HepG2 (cell line): ENCODE measurements around the gene SIDT1. TPM values are rescaled to one million over a fixed set of nuclear protein-coding genes. Genes with fewer than 3 reads are reported as not detected.

Experiments
- ATAC-seq: fragments of 200-7000 bp; cut with Tn5 transposase; 3 replicates; pipeline ENCODE4 v1.9.1; 2020; ENCODE audit warnings: mild to moderate bottlenecking, moderate library complexity
- BruUV-seq: library from RNA; stranded (reverse); fragments of 400-500 nt; replicated peaks from 2 replicates; lab custom pipeline; 2021; lab: Mats Ljungman, UMichigan
- CTCF ChIA-PET: fragments of 300-600 bp; formaldehyde crosslinking; extraction: SDS; loops from one replicate; lab custom pipeline; 2021; ENCODE audit warnings: low total read pairs, inconsistent platforms, low intra/inter-chr PET ratio; lab: Yijun Ruan, JAX
- POLR2A ChIA-PET: fragments of 350-600 bp; sonication (Branson Sonifier 250); formaldehyde crosslinking; loops from one replicate; lab custom pipeline; 2020; ENCODE audit warnings: antibody characterized with exemption, inconsistent platforms; lab: Yijun Ruan, JAX
- DNase-seq: peaks from one replicate; pipeline ENCODE4 v3.0.0-alpha.2; 2015; ENCODE audit warnings: low spot score
- FAIRE-seq: peaks from 3 replicates; lab custom pipeline; 2011; peaks lifted over from hg19 to GRCh38; lab: Jason Lieb, UNC
- H2AFZ ChIP-seq: one replicate; pipeline ENCODE4 v1.6.1; 2011; ENCODE audit warnings: low read length, inconsistent platforms
- H3K27ac ChIP-seq: fragments of 300-600 bp; 3 replicates; pipeline ENCODE4 v1.8.0; 2011; ENCODE audit warnings: mixed run types, mild to moderate bottlenecking, mixed read lengths, low read length, inconsistent platforms; ENCODE audit not compliant: insufficient read depth; ENCODE audit errors: extremely low read length
- H3K27me3 ChIP-seq, 2 experiments: fragments of 200-600 bp in 1 of 2; 2 replicates in 1 of 2; 3 replicates in 1 of 2; pipeline versions ENCODE4 v1.6.0 to v1.8.0; 2011; ENCODE audit warnings: low read length in 2 of 2, mild to moderate bottlenecking in 2 of 2, moderate library complexity in 2 of 2, inconsistent platforms in 1 of 2; ENCODE audit not compliant: insufficient read depth in 2 of 2, control insufficient read depth in 1 of 2
- H3K36me3 ChIP-seq, 2 experiments: fragments of 200-600 bp in 1 of 2; replicated peaks in 1 of 2; 2 replicates in 1 of 2; 3 replicates in 1 of 2; pipeline versions ENCODE4 v1.5.1 to v1.8.0; 2011; ENCODE audit warnings: low read length in 2 of 2, inconsistent platforms in 1 of 2; ENCODE audit not compliant: insufficient read depth in 2 of 2, control insufficient read depth in 1 of 2
- H3K4me1 ChIP-seq: 2 replicates; pipeline ENCODE4 v1.5.1; 2012; ENCODE audit warnings: low read length, inconsistent platforms; ENCODE audit not compliant: insufficient read depth
- H3K4me2 ChIP-seq: 2 replicates; pipeline ENCODE4 v1.6.0; 2011; ENCODE audit warnings: low read depth, low read length, inconsistent platforms
- H3K4me3 ChIP-seq, 3 experiments: fragments of 200-600 bp in 1 of 3; sonication (generic), shearing (Covaris generic) in 1 of 3; replicated peaks in 1 of 3; 2 replicates each; pipeline ENCODE4 v1.5.1; 2011 to 2016; ENCODE audit warnings: low read length in 3 of 3, inconsistent platforms in 2 of 3, low read depth in 2 of 3, mild to moderate bottlenecking in 2 of 3, control low read depth in 1 of 3, mixed read lengths in 1 of 3; ENCODE audit not compliant: insufficient read depth in 1 of 3
- H3K79me2 ChIP-seq: one replicate; pipeline ENCODE4 v1.6.1; 2011; ENCODE audit warnings: low read length, inconsistent platforms; ENCODE audit not compliant: insufficient read depth
- H3K9ac ChIP-seq: 2 replicates; pipeline ENCODE4 v1.6.0; 2011; ENCODE audit warnings: mild to moderate bottlenecking, low read depth, low read length, inconsistent platforms; ENCODE audit not compliant: insufficient read depth
- H3K9me3 ChIP-seq: 2 replicates; pipeline ENCODE4 v1.5.1; 2012; ENCODE audit warnings: mild to moderate bottlenecking, low read length
- H4K20me1 ChIP-seq: 2 replicates; pipeline ENCODE4 v1.6.0; 2011; ENCODE audit warnings: inconsistent platforms, mild to moderate bottlenecking, low read length, moderate library complexity; ENCODE audit not compliant: insufficient read depth
- BCLAF1 ChIP-seq: fragments of 450-650 bp; IDR thresholded peaks from 2 replicates; pipeline ENCODE4 v1.6.1; 2017; ENCODE audit warnings: mild to moderate bottlenecking
- BHLHE40 ChIP-seq: IDR thresholded peaks from 2 replicates; pipeline ENCODE4 v1.6.1; 2011; ENCODE audit warnings: low read length, improper control_type of control experiment
- DZIP1 ChIP-seq: sonication (generic); formaldehyde crosslinking; IDR thresholded peaks from 2 replicates; pipeline ENCODE4 v1.5.0; 2020; ENCODE audit warnings: mild to moderate bottlenecking, missing genetic modification reagents
- GLMP ChIP-seq: sonication (generic); formaldehyde crosslinking; IDR thresholded peaks from 2 replicates; pipeline ENCODE4 v1.9.0; 2021; ENCODE audit warnings: missing genetic modification reagents, mild to moderate bottlenecking, borderline replicate concordance
- TARDBP ChIP-seq: sonication (generic); formaldehyde crosslinking; IDR thresholded peaks from 2 replicates; pipeline ENCODE4 v1.8.0; 2022; ENCODE audit warnings: mild to moderate bottlenecking, missing genetic modification reagents
- TBL1XR1 ChIP-seq: fragments of 150-350 bp; IDR thresholded peaks from 2 replicates; pipeline ENCODE4 v1.6.1; 2014; ENCODE audit warnings: borderline replicate concordance, low read length; ENCODE audit not compliant: partially characterized antibody
- YEATS2 ChIP-seq: sonication (generic); formaldehyde crosslinking; IDR thresholded peaks from 2 replicates; pipeline ENCODE4 v1.4.0; 2020; ENCODE audit warnings: missing genetic modification reagents, borderline replicate concordance
- ZBTB10 ChIP-seq: sonication (generic); formaldehyde crosslinking; IDR thresholded peaks from 2 replicates; pipeline ENCODE4 v1.4.0; 2020; ENCODE audit warnings: missing genetic modification reagents, borderline replicate concordance
- ZNF17 ChIP-seq: sonication (generic); formaldehyde crosslinking; IDR thresholded peaks from 2 replicates; pipeline ENCODE4 v1.5.0; 2020; ENCODE audit warnings: mild to moderate bottlenecking, missing genetic modification reagents
- ZNF724P ChIP-seq: sonication (generic); formaldehyde crosslinking; IDR thresholded peaks from 2 replicates; pipeline ENCODE4 v1.8.0; 2022; ENCODE audit warnings: missing genetic modification reagents, borderline replicate concordance
- WGBS: methylation state at CpG from one replicate; pipeline ENCODE4 v1.1.6; 2017; ENCODE audit warnings: low lambda C conversion rate; 5-methylcytosine and 5-hydroxymethylcytosine counted together
- in situ Hi-C: cut with HindIII; loops from 2 replicates; pipeline ENCODE4 v1.10.0; 2017; ENCODE audit warnings: low pct_unique_long_range_greater_than_20kb; ENCODE audit not compliant: extremely low pct_ligation_motif_present
- intact Hi-C: fragments of 100-400 bp; cut with micrococcal nuclease; formaldehyde crosslinking; loops from one replicate; pipeline ENCODE4 v1.10.0; 2022; ENCODE audit not compliant: unreplicated experiment
- polyA plus RNA-seq, 8 experiments: library from polyadenylated mRNA; depleted of rRNA in 3 of 8; stranded (reverse) in 7 of 8; unstranded in 1 of 8; fragments of >200 nt; fragmentation: Illumina TruSeq in 4 of 8; extraction: Trizol in 4 of 8; gene quantifications; 2 replicates each; pipeline versions ENCODE4 v1.2.1 to v1.2.3, GENCODE V29; 2011 to 2016; ENCODE audit warnings: low read depth in 4 of 8, missing spikeins in 1 of 8, mixed read lengths in 1 of 8; ENCODE audit not compliant: insufficient read depth in 1 of 8
- total RNA-seq, 5 experiments: library from RNA; depleted of rRNA; stranded (reverse); fragments of >200 nt; fragmentation: Illumina TruSeq; extraction: Trizol; gene quantifications; 2 replicates each; pipeline ENCODE4 v1.2.3, GENCODE V29; 2016; ENCODE audit warnings: low read depth in 1 of 5

SIDT1 gene
- total and polyA plus RNA-seq, 2 of the 13 experiments (the other 11 are each of a cell fraction or from before 2014, with no cell fraction given), result 0.07 TPM

- ChIA-PET CTCF (no interaction called here), POLR2A (no interaction called here)
- Histone ChIP-seq H3K4me1 (peaks cover 23% of the 10 kb centered on the region), H3K79me2 (no peaks in the 10 kb centered on the region), H3K4me2 (no peak overlapping the region), H3K36me3 (no peaks in the 10 kb centered on the region), H3K4me3 (no peak overlapping the region), H3K9ac (no peak overlapping the region), H3K9me3 (no peaks in the 10 kb centered on the region), H4K20me1 (no peaks in the 10 kb centered on the region), H3K27me3 (no peaks in the 10 kb centered on the region), H2AFZ (no peak overlapping the region), H3K27ac (no peak overlapping the region)
- no TSS peak for BruUV-seq
- DNase-seq (no peak), ATAC-seq (no peak), FAIRE-seq (no peak)
- in situ Hi-C loops (no loop called here), intact Hi-C loops (no loop called here)
- WGBS, result 57% methylated on average over 4 of the region's 14 CpGs
- TF ChIP-seq YEATS2 (CRISPR knock-in tag) (no peak), ZNF724P (CRISPR knock-in tag) (no peak), ZBTB10 (CRISPR knock-in tag) (no peak), TARDBP (no peak), BHLHE40 (no peak), TBL1XR1 (no peak), BCLAF1 (no peak), GLMP (no peak), DZIP1 (CRISPR knock-in tag) (no peak), ZNF17 (CRISPR knock-in tag) (no peak)
Observed at GRCh38 chr3:113637756-113638155, 105.4 kb downstream of the SIDT1 start.
